Kidney tubule cell (primary cell): ENCODE data around the gene URB2.
"Not testable (repeated sequence)": the region's sequence is repeated elsewhere in the genome, so short reads cannot be mapped to it uniquely, and the experiment has no call there.

Experiments used
- DNase-seq: peaks from one replicate; pipeline ENCODE4 v3.0.0-alpha.2; 2018; ENCODE audit warnings: low spot score

Gene URB2

GRCh38 chr1:229614701-229615100, 11.3 kb upstream of the URB2 start:
- DNase-seq: no peak

GRCh38 chr1:229617351-229618100, 8.5 kb upstream of the URB2 start:
- DNase-seq: no peak

- no peak for DNase-seq
These were observed 7.0 kb upstream of the URB2 start for GRCh38 chr1:229619002-229619401.

DNA sequence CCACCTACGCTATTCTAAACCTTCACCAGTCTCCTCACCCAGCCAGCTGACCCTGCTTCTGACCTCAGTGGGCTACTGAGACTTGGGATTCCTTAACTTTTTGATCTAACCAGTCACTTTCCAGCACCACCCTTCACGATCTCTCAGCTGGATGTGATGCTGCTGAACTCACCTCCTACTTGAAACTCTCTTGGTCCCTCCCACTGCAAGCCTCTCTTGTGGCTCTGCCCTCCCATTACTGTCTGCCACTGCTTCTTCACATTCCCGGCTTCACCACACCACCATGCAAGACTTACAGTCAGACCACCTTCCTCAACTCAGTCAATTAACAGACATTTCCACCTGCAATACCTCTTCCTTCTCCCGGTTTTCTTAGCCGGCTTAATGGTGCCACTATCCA, 6.4 kb upstream of the URB2 start:
- no peak for DNase-seq

- no peak for DNase-seq
These were observed 5.2 kb upstream of the URB2 start for GRCh38 chr1:229620876-229621275.

DNA sequence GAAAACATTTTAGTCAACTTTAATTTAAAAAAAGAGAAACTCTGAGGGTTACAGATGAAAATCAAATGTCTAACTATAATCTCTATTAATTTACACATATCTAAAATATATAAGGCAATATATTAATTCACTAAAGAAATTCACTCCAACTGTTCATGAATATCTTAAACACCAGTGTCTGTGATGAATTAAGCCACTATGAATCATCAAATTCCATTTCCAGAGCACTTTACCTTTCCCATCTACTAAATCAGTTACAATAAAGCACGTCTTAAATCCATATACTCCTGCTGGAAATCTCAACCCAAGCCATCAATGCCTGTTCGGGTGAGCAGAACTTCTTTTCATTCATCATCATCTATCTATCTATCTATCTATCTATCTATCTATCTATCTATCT, 4.4 kb upstream of the URB2 start:
- DNase-seq: no peak

DNA sequence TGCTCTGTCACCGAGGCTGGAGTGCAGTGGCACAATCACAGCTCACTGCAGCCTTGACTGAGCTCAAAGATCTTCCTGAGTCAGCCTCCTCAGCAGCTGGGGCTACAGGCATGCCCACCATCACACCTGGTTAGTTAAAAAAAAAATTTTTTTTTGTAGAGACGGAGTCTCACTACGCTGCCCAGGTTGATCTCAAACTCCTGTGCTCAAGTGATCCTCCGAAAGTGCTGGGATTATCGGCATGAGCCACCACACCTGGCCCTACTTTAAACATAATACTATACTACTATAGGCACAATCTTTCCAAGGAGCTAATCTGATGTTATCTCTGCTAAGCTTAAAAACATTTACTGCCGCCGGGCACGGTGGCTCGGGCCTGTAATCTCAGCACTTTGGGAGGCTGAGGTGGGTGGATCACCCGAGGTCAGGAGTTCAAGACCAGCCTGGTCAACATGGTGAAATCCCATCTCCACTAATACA, 3.4 kb upstream of the URB2 start:
- not testable (repeated sequence) for DNase-seq

- DNase-seq: no peak
These were observed 2.8 kb upstream of the URB2 start for GRCh38 chr1:229623225-229623624.

DNA sequence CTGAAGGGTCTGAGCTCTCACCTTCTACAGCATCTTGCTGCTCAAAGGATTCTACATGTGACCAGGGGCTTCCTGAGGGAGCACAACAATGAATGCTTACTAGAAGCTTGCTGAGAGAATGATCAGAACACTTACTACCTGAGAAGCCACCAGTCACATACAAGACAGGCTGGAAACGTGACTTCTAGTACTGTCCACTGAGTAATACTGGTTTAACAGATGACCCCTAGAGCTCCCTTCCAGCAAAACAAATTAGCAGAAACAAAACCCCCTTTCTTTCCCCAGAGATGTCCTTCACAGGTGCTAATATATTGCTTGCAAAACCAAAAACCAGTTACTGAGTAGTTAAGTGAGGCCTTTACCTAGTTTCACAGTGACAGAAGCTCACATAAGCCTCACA, 2.2 kb upstream of the URB2 start:
- DNase-seq: no peak

GRCh38 chr1:229624521-229625070, 1.5 kb upstream of the URB2 start:
- DNase-seq: no peak

DNA sequence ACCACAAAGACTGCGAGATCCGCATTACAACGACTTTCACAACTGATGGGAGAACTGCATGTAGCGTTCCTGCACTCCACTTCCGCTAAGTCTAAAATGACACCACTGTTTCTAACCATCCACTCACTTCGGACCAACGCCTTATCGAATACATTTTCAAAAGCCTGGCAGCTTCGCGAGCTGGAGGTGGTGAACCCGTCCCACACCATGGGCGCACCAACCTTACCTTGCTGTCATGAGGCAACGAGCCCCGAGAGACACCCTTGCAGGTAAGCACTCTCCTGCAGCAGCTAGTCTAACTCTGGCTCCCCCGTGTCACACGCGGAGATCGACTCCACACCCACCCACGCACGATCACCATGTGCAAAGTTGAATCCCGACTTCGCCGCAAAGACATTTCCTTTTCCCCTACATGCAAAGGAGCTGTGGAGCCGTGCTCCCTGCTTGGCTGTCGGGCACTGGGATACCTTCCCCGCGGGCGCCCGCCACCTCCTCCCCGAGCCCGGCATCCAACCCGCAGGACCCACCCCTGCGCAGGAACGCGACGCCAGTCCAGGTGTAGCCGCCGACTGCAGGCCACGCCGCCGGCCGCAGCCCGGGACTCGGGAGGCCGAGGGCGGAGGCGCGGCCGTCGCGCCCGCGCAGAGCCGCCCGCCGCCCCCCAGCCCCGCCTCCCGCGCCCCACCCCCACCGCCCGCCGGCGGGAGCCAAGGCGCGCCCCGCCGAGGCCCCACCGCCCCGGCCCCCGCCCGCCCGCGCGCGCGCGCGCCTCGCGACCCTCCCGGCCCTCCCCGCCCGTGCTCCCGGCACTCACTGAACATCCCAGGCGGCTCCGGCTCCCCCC, 754 bp upstream of the URB2 start:
- DNase-seq: peak; percentile 66

GRCh38 chr1:229627003-229627402, 956 bp downstream of the URB2 start:
- DNase-seq: no peak

DNA sequence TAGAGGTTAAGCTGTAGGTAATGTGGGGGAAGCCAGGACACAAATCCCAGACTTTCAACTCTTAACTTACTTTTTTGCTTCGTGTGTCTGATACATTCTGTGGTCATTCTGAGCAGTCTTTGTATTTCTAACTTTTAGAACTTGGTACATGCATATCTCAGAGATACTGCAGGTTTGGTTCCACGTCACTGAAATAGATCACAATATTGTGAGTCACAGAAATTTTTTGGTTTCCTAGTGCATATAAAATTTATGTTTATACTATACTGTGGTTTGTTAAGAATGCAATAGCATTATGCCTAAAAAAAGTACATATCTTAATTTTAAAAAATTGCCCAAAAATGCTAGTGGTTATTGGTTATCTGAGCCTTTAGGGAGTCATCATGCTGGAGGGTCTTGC, 3.2 kb downstream of the URB2 start:
- no peak for DNase-seq

- DNase-seq: no peak
These were observed 5.1 kb downstream of the URB2 start for GRCh38 chr1:229631148-229631547.

DNA sequence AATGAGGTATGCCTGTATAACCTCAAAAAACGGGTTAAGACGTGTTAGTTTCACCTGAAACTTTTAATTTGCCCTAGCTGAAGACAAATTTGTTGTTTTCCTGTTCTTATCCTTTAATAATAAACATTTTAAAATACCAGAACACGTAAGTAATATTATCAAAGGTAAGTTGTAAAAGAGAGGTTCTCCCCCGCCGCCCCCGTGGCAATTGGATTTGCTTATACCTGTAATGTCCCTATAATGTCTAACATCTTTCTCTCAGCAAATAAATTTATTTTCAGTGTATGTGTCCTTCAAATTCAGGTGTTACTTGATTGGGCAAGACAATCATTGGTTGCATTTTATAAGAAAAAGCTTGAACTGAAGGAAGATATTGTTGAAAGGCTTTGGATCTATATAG, 5.9 kb downstream of the URB2 start:
- DNase-seq: no peak

DNA sequence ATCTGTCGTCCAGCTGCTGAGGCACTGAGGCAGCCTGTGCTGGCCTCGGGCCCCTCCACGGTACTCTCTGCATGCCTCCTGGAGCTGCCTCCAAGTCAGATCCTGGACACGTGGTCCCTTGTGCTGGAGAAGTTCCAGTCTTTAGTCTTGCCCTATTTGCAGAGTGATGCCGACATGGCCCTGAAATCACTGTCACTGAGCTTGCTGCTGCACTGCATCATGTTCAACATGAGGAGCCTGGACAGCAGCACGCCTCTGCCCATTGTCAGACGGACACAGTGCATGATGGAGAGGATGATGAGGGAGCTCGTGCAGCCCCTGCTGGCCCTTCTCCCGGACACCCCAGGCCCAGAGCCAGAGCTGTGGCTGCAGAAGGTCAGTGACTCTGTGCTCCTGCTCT, 10.0 kb downstream of the URB2 start:
- no peak for DNase-seq

DNA sequence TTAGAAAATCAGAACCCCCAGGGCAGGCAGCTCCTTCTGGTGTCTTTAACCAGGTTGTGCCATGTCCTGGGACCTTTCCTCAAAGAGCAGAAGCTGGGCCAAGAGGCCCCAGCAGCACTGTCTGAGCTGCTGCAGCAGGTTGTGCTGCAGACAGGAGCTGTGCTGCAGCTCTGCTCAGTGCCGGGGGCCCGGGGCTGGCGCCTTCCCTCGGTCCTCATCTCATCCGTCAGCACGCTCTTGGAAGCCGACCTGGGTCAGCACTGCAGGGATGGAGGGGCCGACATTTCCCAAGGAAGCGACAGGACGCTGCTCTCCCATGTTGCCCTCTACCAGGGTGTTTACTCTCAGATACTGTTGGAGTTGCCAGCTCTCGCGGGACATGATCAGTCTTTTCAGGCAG, 11.7 kb downstream of the URB2 start:
- DNase-seq: no peak

DNA sequence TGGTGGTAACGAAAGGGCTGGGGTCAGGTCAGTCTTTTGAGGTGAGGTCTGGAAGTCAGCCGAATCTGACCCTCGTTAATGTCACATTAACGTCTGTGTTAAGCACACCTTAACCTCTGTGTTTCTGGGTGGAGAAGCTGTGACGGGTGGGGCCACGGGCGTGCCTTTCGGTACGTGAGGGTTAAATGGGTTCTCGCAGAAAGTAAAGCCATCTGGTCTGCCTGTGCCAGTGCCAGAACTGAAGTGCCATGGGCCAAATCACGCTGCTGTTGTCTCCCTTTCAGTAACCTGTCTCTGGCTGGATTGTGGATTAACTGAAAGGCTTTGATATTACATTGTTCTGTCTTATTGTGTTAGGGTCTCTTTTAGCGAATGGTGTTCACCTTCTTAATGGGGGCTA, 14.4 kb downstream of the URB2 start:
- no peak for DNase-seq

DNA sequence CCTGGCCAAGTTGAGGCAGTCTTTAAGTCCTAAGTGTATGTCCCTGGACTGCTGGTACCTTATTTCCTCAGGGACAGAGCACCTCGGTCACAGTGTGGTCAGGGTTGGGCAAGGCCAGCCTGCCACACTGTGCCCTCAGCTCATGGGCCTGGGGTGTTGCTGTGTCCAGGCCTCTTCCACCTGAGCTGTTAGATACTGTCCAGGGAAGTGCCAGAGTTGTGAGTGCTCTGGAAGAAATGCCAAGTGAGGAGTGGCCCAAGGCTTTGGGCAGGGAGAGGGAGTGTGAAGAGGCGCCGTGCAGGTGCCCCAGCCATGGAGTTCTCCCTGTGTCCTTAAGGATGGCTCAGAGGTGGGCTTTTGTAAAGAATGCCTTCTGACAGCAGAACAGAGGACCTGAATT, 15.3 kb downstream of the URB2 start:
- no peak for DNase-seq

DNA sequence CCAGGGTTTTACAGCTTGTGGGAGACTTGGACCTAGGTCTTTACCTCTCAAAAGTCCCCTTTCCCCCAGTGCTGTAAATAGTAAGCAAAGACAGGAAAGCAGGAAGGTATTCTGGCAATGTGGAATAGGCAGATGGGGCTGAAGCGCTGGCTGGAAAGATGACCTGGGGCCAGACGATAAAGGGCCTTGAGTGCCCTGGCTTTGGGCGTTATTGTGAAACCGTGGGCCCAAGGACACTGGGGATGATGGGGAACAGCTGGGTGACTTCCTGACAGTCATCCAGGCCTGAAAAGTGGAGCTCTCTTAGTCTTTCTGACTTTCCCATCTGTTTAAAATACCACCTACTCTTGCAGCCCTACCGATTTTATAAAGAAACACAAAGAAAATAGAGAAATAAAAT, 16.3 kb downstream of the URB2 start:
- no peak for DNase-seq

DNA sequence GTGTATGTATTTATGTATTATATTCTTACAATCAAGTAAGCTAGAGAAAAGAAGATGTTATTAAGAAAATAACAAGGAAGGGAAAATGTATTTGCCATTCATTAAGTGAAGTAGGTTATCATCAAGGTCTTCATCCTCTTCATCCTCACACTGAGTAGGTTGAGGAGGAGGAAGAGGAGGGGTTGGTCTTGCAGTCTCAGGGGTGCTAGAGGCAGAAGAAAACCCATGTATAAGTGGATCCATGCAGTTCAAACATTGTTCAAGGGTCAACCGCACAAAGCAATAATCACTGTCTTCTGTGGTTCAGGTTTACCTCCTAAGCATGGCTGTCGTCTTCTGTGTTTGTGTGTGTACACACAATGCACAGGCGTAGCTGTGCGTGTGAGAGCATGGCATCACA, 16.9 kb downstream of the URB2 start:
- no peak for DNase-seq

DNA sequence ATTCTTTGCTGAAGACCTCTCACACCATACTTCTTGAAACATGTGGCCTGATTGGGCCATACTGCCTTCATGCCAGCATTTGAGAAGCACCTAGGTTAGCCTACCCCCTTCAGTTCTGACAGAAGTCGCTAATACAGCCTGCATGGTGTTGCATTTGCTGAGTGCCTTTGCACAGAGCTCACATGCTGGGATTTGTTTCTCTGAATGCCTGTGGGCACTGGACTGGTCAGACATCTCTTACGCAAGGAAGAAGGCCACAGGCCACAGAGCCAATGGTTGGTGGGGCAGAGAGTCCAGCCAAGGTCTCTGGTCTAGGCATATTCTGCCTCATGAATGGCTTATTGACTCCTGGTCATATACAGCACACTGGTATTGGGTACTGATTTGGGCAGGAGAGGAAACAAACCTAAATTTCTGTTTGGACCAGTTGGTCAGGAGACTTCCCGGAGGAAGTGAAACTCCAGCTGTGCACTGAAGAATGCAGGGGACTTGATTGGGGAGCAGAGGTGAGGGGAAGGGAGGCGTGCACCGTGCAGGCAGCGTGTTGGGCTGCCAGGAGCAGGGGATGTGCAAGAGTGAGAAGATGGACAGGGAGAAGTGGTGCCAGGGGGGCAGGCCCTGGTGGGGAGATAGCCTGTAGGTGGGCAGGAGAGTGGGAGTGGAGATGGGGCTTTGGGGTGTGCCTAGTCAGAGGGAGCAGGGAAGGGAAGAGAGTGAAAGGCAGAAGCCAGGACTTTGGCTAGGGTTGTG, 18.1 kb downstream of the URB2 start:
- DNase-seq: no peak
